HepG2 (cell line): ENCODE data around the gene SLU7. TPM values are rescaled to one million over a fixed set of nuclear protein-coding genes. Genes with fewer than 3 reads are reported as not detected.

Source experiments
- BRCA1 ChIP-seq: sonication (generic); formaldehyde crosslinking; IDR thresholded peaks from 2 replicates; pipeline ENCODE4 v1.4.0; 2020; ENCODE audit warnings: missing genetic modification reagents
- CBX1 ChIP-seq: IDR thresholded peaks from one replicate; pipeline ENCODE4 v1.6.1; 2016; ENCODE audit warnings: antibody characterized with exemption, low read depth
- CEBPB ChIP-seq: IDR thresholded peaks from 2 replicates; pipeline ENCODE4 v1.6.1; 2011; ENCODE audit warnings: low read depth, low read length, improper control_type of control experiment, borderline replicate concordance
- FOXC1 ChIP-seq: sonication (generic); formaldehyde crosslinking; IDR thresholded peaks from 2 replicates; pipeline ENCODE4 v1.8.0; 2022; ENCODE audit warnings: mild to moderate bottlenecking, missing genetic modification reagents, borderline replicate concordance
- FOXK2 ChIP-seq: fragments of 450-650 bp; IDR thresholded peaks from 2 replicates; pipeline ENCODE4 v1.6.1; 2016
- KDM4B ChIP-seq: sonication (generic); formaldehyde crosslinking; IDR thresholded peaks from 2 replicates; pipeline ENCODE4 v1.4.0; 2020; ENCODE audit warnings: missing genetic modification reagents
- LBX2 ChIP-seq: sonication (generic); formaldehyde crosslinking; IDR thresholded peaks from 2 replicates; pipeline ENCODE4 v1.5.0; 2020; ENCODE audit warnings: missing genetic modification reagents, mild to moderate bottlenecking, borderline replicate concordance
- NFATC3 ChIP-seq: sonication (generic); formaldehyde crosslinking; IDR thresholded peaks from 2 replicates; pipeline ENCODE4 v1.5.1; 2020; ENCODE audit warnings: mild to moderate bottlenecking, missing genetic modification reagents
- PAXIP1 ChIP-seq: sonication (generic); formaldehyde crosslinking; conservative IDR thresholded peaks from 2 replicates; pipeline ENCODE4 v1.4.0; 2020; ENCODE audit warnings: mild to moderate bottlenecking, missing genetic modification reagents, moderate library complexity
- RFX3 ChIP-seq: IDR thresholded peaks from 2 replicates; pipeline ENCODE4 v1.6.1; 2016; ENCODE audit warnings: missing biosample characterization, missing genetic modification reagents
- TBP ChIP-seq: sonication (generic); formaldehyde crosslinking; IDR thresholded peaks from 2 replicates; pipeline ENCODE4 v1.5.0; 2020; ENCODE audit warnings: missing genetic modification reagents
- ZBTB33 ChIP-seq: sonication (generic); formaldehyde crosslinking; IDR thresholded peaks from 2 replicates; pipeline ENCODE4 v1.4.0; 2020; ENCODE audit warnings: missing genetic modification reagents
- ZBTB7B ChIP-seq: sonication (generic); formaldehyde crosslinking; IDR thresholded peaks from 2 replicates; pipeline ENCODE4 v1.4.0; 2020; ENCODE audit warnings: missing genetic modification reagents
- ZFP36 ChIP-seq: fragments of 150-350 bp; IDR thresholded peaks from 2 replicates; pipeline ENCODE4 v1.6.1; 2018; ENCODE audit warnings: borderline replicate concordance, low read length, low read depth; ENCODE audit not compliant: partially characterized antibody
- ZFP36L2 ChIP-seq: sonication (generic); formaldehyde crosslinking; IDR thresholded peaks from 2 replicates; pipeline ENCODE4 v1.4.0; 2020; ENCODE audit warnings: missing genetic modification reagents
- ZMYM2 ChIP-seq: sonication (generic); formaldehyde crosslinking; IDR thresholded peaks from 2 replicates; pipeline ENCODE4 v1.8.0; 2022; ENCODE audit warnings: mild to moderate bottlenecking, missing genetic modification reagents
- ZNF143 ChIP-seq: sonication (generic); formaldehyde crosslinking; IDR thresholded peaks from 2 replicates; pipeline ENCODE4 v1.4.0; 2020; ENCODE audit warnings: missing genetic modification reagents
- ZNF232 ChIP-seq: sonication (generic); formaldehyde crosslinking; IDR thresholded peaks from 2 replicates; pipeline ENCODE4 v1.4.0; 2020; ENCODE audit warnings: missing genetic modification reagents, borderline replicate concordance
- ZNF362 ChIP-seq: sonication (generic); formaldehyde crosslinking; IDR thresholded peaks from 2 replicates; pipeline ENCODE4 v1.4.0; 2020; ENCODE audit warnings: missing genetic modification reagents, mild to moderate bottlenecking, borderline replicate concordance
- ZNF451 ChIP-seq: sonication (generic); formaldehyde crosslinking; IDR thresholded peaks from 2 replicates; pipeline ENCODE4 v1.5.0; 2020; ENCODE audit warnings: mild to moderate bottlenecking, missing genetic modification reagents
- ZNF605 ChIP-seq: sonication (generic); formaldehyde crosslinking; IDR thresholded peaks from 2 replicates; pipeline ENCODE4 v1.8.0; 2022; ENCODE audit warnings: mild to moderate bottlenecking, missing genetic modification reagents
- ZNF816 ChIP-seq: sonication (generic); formaldehyde crosslinking; IDR thresholded peaks from 2 replicates; pipeline ENCODE4 v1.8.0; 2022; ENCODE audit warnings: missing genetic modification reagents, mild to moderate bottlenecking, borderline replicate concordance
- ZSCAN31 ChIP-seq: sonication (generic); formaldehyde crosslinking; IDR thresholded peaks from 2 replicates; pipeline ENCODE4 v1.5.0; 2020; ENCODE audit warnings: low read depth, mild to moderate bottlenecking, missing genetic modification reagents
- polyA plus RNA-seq, 8 experiments: library from polyadenylated mRNA; depleted of rRNA in 3 of 8; stranded (reverse) in 7 of 8; unstranded in 1 of 8; fragments of >200 nt; fragmentation: Illumina TruSeq in 4 of 8; extraction: Trizol in 4 of 8; gene quantifications; 2 replicates each; pipeline versions ENCODE4 v1.2.1 to v1.2.3, GENCODE V29; 2011 to 2016; ENCODE audit warnings: low read depth in 4 of 8, missing spikeins in 1 of 8, mixed read lengths in 1 of 8; ENCODE audit not compliant: insufficient read depth in 1 of 8
- total RNA-seq, 5 experiments: library from RNA; depleted of rRNA; stranded (reverse); fragments of >200 nt; fragmentation: Illumina TruSeq; extraction: Trizol; gene quantifications; 2 replicates each; pipeline ENCODE4 v1.2.3, GENCODE V29; 2016; ENCODE audit warnings: low read depth in 1 of 5

SLU7 gene
- total and polyA plus RNA-seq, 2 of the 13 experiments (the other 11 are each of a cell fraction or from before 2014, with no cell fraction given) = 24.0 to 39.2 TPM

GRCh38 chr5:160467555-160468362 lies 48.9 kb upstream of the SLU7 start (continued):
- 0 out of 2 replicates have a peak, but pooled peaks have one; percentile 47 for TF ChIP-seq LBX2 (CRISPR knock-in tag)
- TF ChIP-seq ZNF451 = peak; percentile 72; the same call in 1 of the 2 replicates
- no peak for TF ChIP-seq NFATC3 (CRISPR knock-in tag)
- TF ChIP-seq ZNF605 (CRISPR knock-in tag) = peak; percentile 95
- TF ChIP-seq ZFP36L2 = no peak
- TF ChIP-seq TBP = no peak
- TF ChIP-seq ZFP36 = no peak
- TF ChIP-seq ZNF232 (CRISPR knock-in tag) = peak; percentile 79
- TF ChIP-seq ZNF143 = peak; percentile 36; the same call in 1 of the 2 replicates
- peak; percentile 89; the same call in 1 of the 2 replicates for TF ChIP-seq FOXC1 (CRISPR knock-in tag)
- TF ChIP-seq FOXK2 = peak; percentile 37; the same call in 1 of the 2 replicates
- peak; percentile 79 for TF ChIP-seq ZMYM2 (CRISPR knock-in tag)
- no peak for TF ChIP-seq RFX3 (CRISPR knock-in tag)
- 0 out of 2 replicates have a peak, but pooled peaks have one; percentile 40 for TF ChIP-seq BRCA1
- TF ChIP-seq ZNF816 = 0 out of 2 replicates have a peak, but pooled peaks have one; percentile 35
- no peak; the same call in 1 of the 2 replicates for TF ChIP-seq ZSCAN31 (CRISPR knock-in tag)
- TF ChIP-seq ZBTB7B = peak; percentile 90
- TF ChIP-seq CEBPB = no peak
- peak; percentile 62 for TF ChIP-seq CBX1
- TF ChIP-seq PAXIP1 = peak; percentile 87
- no peak for TF ChIP-seq ZBTB33 (CRISPR knock-in tag)
- peak; percentile 19; the same call in 1 of the 2 replicates for TF ChIP-seq KDM4B (CRISPR knock-in tag)
- TF ChIP-seq ZNF362 (CRISPR knock-in tag) = 0 out of 2 replicates have a peak, but pooled peaks have one; percentile 29
